HG03432 (cell line): ENCODE results near the gene SEC23B.

Experiments
- ATAC-seq: cut with Tn5 transposase; IDR thresholded peaks from one replicate; pipeline ENCODE4 v1.9.1; 2021; ENCODE audit warnings: mild to moderate bottlenecking, moderate library complexity; ENCODE audit not compliant: unreplicated experiment

The SEC23B gene

DNA sequence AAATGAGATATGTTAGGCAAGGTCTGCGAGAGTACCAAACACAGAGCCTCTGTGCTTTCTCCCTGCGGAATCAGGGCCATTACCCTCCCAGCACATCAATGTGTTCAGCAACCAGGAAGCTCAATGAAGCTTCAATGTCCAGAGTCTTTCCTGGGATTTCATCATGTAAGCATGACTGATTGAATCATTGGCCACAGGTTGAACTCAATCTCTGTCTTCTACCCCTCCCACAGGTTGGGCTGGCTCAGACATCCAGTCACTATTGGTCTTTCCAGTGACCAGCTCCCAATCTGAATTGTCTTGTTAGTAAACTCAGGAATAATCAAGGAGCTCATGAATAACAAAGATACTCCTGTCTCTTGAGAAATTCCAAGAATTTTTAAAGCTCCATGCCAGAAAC lies 77.4 kb downstream of the SEC23B start:
- ATAC-seq: no peak

DNA sequence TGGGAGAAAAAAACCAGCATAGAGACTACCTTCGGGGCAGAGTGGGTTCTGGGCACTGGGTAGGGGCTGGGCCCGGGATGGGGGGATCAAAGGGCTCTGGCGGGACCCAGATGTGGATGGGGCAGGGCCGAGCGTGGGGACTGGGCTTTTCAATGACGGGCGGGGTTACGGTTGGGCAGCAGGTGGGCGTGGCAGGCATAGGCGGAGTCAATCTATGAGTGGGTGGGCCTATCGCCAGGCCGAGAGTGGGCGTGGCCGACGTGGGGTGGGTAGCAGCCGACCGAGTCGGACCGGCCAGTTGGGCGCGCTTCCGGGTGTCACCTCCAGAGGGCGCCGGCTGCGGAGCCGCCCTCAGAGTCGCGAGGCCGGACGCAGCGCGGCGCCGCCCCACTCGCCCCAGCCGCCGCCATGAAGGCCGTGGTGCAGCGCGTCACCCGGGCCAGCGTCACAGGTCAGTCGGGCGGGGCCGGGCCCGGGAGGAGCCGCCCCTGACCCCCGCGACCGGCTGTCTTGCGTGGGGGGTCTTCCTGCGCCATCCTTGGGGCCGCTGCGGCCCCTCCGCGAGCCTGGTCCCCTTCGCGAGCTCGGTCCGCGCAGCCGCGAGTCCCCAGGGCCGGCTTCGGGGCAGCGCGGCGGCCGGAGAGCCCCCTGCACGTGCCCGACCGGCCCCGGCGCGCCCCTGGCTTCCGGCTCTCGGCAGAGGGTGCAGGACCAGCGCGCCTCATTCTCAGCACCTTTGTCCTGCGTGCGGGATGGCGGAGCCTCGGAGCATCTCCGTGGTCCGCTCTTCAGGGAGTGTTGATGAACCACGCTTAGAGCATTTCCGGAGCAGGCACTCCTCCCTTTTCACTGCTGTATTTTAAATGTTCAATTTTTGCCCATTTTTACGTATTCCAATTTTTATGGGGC lies 80.2 kb downstream of the SEC23B start, which contains the start of gene DTD1:
Gene DTD1, plus strand, starts transcription at position 390 of the 909 bp plus-strand sequence. Its CDS starts 19 bp downstream, at position 409.
- peak; percentile 95 for ATAC-seq

DNA sequence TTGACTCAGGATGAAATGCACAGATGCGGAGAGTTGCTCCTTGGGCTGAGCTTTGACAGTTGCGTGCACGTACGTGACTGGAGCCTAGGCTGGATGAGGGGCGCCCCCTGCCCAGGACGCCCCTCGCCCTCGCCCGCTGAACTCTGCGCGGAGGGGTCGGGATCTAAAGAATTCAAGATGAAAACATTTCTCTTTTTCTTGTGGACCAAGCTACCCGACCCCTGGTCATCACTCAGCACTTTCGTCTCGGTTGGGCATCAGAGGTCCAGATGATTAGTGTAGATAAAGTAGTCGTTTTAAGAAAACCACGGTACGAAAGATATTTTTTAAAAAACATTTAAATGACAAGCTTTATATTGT lies 80.8 kb downstream of the SEC23B start:
- ATAC-seq: peak; percentile 8

DNA sequence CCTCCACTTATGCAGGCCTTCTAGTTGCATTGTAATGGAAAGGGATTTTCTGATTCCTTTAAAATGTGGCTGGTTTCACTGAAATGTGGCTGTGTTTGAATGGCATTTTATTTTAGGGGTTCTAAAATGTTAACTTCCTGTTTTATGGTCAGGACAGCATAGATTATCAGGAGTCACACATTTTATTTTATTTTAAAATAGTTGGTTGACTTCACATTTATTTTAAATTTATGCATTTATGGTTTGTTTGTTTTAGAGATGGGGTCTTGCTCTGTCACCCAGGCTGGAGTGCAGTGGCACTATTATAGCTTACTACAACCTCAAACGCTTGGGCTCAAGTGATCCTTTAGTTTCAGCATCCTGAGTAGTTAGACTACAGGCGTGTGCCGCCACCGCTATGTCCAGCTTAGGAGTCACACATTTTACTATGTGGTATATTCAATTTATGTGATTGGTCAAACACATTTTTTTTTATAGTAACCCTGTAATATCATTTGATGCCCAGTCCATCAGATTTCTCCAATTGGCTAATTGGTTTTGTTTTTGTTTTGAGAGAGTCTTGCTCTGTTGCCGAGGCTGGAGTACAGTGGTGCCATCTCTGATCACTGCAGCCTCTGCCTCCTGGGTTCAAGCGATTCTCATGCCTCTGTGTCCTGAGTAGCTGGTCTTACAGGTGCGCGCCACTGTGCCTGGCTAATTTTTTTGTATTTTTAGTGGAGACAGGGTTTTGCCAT lies 82.4 kb downstream of the SEC23B start:
- no peak for ATAC-seq

DNA sequence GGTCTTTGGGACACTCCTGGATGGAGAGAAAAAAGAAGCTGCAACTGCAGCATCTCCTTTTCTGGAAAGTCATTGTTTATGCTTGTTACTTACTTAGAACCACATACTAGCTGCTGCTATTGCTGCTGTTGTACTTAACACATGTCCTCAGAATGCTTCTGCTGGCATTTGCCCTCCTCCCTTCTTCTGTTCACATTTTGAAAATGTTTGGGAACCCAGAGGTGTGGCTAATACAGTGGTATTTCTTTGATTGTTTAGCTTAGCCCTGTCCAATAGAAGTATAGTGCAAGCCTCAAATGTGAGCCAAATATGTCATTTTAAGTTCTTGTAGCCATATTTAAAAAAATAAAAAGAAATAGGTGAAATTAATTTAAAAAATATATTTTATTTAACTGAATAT lies 88.5 kb downstream of the SEC23B start:
- no peak for ATAC-seq

DNA sequence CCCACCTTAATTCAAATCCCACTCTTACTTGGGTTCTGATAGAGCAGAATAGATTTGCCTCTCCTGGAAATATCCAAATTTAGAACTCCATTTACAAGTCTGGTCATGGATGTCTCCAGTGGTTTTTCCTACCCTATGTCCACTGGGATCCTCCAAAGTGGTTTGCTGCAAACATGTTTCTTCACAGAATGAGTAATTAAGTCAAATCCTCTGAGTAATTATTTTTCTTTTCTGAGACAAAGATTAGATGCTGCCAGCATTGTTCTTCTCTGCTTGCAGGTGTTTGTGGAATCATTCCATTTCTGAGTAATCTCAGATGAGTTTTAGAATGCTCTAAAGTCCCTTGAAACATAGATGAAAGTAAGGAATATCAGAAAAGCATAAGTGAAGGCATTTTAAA lies 102.0 kb downstream of the SEC23B start:
- ATAC-seq: no peak
